Measurements from ENCODE around the gene GPBP1.
"Not testable (repeated sequence)": the region's sequence is repeated elsewhere in the genome, so short reads cannot be mapped to it uniquely, and the experiment has no call there.

Gene GPBP1

DNA sequence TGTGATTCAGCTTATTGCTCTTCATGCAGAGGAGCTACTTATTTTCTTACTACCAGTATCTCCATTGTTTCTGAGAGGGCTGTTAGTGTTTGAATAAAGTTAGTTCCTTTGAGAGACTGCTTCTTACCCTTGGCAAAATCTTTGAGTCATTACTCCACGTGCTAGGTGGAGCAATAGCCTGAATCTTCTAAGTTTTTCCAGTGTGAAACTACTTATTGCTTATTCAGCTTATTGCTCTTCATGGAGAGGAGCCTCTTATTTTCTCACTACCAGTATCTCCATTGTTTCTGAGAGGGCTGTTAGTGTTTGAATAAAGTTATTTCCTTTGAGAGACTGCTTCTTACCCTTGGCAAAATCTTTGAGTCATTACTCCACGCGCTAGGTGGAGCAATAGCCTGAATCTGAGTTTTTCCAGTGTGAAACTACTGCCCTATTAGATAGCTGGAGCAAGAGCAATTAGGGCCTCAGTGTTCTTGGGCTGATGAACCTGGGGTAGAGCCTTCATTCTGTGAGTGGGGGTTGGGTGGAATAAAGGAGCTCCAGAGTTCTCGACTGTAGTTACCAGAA is 41.9 kb downstream of the GPBP1 start:
- no peak for DNase-seq

DNA sequence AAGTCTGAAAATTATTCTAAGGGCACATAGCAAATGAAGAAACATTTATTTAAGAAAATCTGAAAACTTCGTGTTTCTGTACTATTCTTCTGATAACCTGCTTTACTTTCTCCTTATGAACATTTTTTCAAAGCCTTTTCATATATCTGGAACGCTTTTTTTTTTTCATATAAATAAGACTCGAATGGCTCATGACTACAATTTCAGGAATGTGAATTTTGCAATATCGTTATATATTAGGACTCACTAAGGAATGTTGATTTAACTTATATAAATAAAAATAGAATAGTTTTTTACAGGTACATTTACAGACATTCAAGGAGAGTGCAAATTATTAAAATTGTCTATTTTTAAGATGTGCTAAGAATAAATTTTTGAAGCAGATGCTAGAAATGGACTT is 42.9 kb downstream of the GPBP1 start:
- DNase-seq: no peak

DNA sequence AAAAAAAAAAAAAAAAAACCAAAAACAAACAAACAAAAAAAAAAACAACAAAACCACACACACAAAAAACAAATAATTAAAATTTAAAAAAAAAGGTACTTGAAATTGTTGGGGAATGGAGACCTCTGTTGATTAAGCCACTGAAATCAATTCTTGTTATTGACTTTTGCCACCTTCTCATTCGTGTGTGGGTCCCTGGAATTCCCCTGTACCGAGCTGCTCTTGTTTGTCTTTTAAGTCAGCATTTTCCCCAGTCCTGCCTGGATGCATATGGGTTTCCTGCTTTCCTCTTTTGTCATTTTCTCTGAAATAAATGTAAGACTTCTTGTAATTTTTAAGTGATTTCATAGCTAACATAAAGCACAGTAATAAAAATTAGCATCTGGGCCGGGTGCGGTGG is 45.5 kb downstream of the GPBP1 start:
- DNase-seq: no peak

DNA sequence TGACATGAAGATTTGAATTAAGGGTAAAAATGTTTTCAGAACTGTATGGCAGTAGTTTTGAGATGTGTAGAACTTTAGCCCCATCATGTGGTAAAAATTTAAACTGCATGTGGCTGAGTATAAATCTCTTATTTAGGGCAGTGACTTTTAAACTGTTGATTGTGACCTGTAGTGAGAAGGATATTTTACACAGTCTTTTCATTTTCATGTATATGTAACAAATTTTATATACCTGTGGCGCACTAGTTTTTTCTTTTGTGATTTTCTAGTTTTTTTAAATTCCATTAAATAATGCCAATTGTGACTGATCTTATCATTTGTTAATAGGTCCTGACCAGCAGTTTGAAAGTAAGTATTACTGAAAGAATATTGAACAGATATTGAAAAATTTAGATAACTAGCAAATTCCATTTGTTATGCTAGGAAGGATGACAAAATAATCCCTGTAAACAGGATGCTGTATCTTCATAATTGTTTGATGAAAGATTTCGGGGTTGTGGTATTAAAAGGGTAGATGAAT is 47.2 kb downstream of the GPBP1 start:
- DNase-seq: no peak

DNA sequence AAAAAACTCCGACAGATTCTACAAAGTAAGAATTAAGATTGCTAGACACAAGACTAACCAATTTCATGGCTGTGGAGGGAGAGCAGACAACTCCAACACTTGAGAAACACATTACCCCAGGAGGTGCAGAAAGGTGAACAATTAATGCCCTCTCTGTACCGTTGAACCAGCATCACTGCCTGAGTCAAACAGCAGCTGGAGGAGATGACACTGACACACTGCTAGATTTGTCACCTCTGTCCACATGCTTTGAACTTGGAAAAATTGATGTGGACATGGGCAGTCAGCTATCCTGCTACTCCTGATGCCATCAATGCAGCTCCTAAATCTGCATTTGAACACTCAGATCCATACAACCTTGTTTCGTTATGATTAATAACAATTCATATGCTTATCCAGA is 51.7 kb downstream of the GPBP1 start:
- DNase-seq: no peak

DNA sequence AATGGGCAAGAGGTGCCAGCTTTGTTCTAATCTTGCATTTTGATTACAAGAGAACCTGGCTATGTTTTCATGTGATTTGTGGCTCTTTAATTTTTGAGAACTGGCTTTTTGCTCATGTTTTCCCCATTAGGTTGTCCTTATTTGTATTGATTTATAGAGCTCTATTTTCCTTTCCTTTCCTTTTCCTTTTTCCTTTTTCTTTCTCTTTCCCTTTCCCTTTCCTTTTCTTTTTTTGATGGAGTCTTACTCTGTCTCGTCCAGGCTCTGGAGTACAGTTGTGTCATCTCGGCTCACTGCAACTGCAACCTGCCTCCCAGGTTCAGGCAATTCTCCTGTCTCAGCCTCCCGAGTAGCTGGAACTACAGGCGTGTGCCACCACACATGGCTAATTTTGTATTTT is 55.5 kb downstream of the GPBP1 start:
- no peak for DNase-seq

DNA sequence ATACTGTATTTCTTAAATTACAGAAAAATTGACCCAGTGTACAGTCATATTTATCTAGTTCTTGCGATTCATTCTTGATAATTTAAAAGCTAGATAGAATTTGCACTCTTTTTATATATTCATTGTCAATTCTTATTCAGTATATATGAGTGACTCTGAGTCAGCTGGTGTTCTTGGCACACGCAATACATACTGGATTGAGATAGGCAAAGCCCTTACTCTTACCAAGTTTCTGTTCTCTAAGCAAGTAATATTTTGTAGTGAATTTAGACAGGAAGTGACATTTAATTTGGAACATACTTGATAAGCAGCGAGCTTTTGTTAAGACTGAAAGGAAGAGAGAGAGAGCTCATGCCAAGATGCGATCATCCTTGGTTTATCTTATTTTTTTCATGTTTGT is 57.7 kb downstream of the GPBP1 start:
- no peak for DNase-seq

DNA sequence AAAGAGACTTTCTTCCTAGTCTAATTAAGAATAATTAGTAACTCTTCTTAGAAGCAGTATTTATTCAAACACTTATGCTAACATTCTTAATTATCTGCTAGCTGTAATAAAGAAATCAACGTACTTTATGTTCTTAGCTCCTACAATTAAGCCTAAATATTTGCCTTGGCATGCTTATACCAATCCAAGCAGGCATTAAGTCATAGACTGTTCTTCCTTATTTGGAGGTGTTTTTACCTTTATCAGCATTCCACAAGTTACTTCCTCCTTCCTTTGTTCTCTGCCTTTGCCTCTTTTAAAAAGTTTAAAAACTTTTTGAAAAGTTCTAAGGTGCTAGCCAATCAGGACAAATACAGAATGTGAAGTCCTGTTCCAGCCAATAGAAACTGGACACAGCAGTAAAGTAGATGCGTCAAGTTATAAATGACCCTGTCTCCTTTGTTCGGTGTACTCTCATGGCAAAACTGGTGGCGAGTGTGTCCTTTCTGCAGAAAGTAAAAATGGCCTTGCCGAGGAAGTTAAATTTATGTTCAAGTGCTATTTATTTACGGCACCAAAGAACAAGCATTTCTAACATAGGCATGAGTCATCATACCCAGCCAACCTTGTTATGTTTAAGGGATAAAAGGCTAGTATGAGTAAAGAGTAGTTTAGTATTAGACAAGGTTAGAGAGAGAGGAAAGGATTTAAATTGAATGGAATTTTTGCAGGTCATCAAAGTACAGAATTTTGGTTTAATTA is 58.6 kb downstream of the GPBP1 start:
- DNase-seq: no peak

DNA sequence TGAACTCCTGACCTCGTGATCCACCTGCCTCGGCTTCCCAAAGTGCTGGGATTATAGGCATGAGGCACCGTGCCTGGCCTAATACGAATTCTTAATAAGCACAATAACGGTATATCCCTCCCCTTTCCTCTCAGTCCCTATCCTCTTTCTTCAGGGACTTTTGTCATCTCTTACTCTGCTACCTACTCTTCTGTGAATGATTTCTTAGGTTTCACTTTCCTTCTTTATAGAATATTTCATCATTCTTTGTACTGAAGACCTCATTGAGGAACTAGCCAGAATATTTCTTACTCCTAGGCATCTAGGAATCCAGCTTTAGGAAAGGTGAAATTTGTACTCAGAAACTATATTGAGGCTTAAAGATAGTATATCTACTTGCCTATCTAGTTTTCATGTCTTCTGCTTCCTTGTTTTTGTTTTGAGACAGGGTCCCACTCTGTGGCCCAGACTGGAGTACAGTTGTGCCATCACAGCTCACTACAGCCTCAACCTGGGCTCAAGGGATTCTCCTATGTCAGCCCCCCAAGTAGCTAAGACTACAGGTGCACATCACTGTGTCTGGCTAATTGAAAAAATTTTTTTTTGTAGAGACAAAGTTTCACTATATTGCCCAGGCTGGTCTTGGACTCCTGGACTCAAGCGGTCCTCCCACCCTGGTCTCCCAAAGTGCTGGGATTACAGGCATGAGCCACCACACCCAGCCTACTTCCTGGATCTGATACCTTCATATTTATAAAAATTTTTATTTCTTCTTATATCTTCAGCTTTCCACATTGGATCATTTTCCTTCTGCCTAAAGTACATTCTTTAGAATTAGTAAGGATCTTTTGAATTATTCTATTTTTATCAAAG is 69.7 kb downstream of the GPBP1 start:
- no peak for DNase-seq

DNA sequence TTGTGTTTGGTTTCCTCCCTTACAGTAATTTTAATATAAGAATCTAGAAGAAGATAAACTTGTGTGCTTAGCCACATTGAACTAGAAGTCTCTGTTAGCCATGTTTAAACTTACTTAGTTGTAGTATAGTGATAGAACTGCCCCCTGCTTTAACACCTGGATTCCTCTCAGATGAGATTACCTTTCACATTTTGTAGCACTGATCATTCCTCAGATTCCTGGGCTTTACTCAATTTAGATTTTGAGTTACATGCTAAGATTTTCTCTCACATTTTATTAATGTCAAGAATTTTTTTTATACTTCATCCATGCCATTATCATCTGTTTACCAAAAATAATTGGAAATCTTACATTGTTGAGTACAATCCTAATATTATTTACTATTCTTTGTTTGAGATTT is 70.5 kb downstream of the GPBP1 start:
- no peak for DNase-seq

DNA sequence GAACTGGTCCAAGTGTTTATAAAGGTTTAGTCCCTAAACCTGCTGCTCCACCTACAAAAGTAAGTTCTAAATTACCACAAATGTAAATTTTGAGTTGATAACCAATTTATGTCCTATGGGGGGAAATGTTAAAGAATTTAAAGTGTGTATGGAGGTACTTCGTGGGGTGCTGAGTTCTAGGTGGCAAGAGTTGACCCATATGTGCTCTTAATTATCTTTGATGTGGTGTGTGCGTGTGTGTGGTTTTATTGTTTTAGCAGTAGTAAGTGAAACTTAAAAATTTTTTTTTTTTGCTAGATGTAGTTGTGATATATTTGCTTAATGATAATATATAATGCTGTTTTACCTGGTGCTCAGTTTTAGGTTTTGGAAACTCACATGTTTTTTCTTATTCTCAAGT is 72.6 kb downstream of the GPBP1 start:
- no peak for DNase-seq

DNA sequence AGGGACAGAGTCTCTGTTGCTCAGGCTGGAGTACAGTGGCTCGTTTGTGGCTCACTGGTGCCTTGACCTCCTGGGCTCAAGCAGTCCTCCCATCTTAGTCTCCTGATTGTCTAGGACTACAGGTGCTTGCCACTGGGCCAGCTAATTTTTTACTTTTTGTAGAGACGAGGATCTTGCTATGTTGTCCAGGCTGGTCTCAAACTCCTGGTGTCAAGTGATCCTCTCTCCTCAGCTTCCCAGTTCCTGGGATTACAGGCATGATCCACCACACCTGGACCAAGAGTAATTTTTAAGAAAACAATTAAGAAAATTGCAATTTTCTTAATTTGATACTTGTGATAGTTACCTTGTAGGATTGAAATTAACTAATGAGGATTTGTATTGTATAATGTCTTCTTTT is 73.9 kb downstream of the GPBP1 start:
- no peak for DNase-seq

DNA sequence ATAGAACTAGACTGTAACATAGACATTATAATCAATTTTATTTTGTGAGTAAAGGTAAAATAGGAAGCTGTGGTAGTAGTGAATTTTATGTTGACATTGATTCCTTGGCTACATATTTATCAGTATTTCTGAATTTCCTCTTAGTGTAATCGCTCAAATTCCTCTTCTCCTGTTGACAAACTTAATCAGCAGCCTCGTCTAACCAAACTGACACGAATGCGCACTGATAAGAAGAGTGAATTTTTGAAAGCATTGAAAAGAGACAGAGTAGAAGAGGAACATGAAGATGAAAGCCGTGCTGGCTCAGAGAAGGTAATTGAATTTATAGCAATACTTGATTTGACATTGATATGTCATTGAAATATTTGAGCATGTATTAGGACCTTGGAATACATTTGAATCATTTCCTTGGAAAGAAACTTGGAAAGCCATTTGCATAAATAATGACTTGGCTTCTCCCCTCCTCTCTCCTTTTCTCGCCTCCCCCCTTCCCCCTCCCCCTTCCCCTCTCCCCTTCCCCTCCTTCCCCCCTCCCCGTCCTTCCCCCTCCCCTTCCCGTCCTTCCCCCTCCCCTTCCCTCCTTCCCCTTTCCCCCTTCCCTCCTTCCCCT is 75.5 kb downstream of the GPBP1 start:
- DNase-seq: no peak

DNA sequence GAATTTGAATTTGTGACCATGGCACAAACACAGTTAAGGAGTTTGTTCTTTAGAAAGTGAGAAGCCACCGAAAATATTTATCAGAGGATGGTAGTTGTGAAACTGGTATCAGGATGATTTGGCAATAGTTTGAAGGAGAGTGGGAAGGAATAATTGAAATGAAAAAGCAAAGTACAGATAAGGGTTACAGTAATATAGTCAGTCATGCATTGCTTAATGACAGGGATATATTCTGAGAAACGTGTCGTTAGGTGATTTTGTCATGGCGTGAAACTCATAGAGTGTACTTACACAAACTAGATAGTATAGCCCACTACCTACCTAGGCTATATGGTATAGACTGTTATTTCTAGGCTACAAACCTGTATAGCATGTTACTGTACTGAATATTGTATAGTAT is 84.2 kb downstream of the GPBP1 start:
- DNase-seq: no peak

DNA sequence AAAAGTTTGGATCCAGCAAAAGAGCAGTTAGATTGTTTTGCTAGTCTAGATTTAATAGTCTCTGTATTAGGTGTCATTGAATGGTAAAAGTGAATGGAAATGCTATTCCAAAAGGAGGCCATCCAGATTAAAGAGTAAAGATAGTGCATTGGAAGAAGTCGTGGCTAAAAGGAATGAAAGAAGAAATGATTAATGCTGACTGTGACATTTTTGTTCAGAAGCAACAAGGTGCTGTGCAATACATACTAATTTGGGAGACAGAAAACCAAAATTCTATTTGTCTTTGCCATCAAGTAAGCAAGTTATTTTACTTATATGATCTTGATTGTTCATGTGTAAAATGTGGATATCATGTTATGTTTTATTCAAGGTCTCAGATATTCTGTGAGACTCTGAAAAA is 85.1 kb downstream of the GPBP1 start:
- DNase-seq: no peak

DNA sequence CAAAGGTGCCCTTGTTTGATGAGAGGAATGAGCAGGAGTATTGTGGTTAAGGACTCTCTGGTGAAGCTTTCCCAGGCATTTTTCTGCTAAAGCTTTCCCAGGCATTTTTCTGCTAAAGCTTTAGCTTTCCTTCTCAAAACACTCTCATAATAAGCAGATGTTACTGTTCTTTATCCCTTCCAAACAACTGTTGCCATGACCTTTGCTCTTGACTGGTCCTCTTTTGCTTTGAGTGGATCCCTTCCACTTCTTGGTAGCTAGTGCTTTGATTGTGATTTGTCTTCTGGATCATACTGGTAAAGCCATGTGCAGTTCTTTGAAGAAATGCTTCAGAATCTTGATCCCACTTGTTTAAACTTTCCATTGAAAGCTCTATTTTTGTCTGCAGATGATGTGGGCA is 85.8 kb downstream of the GPBP1 start:
- DNase-seq: no peak

DNA sequence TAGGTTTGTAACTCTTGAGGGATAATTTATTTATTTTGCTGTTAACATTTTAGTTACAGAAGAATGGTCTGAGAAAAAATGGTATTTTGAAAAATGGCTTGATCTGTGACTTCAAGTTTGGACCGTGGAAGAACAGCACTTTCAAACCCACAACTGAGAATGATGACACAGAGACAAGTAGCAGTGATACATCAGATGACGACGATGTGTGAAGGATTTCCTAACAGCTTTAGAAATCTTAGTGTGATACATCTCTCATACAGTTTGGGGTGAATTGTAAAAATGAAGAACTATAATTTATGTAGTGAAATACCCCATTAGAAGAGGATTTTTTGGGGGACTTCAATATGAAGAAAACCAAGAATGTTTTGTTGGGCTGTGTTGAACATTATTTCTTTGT is 88.7 kb downstream of the GPBP1 start:
- DNase-seq: no peak

DNA sequence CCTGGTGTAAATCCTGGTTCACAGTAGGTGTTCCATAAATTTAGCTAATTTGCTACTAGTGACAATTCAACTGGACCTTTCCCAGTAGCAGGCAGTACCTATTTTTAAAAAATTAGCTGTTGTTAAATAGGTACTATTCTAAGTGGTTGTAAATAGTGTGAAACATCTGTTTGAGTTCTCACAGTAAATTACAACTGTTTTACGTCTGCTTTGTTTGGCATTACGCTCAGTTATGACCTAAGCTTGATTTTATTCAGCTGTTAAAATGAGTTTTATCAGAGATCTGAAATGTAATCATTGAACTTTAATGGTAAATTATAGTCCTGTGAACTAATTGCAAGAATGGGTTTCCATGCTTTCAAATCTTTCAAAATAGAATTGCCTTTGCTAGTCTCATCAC is 93.9 kb downstream of the GPBP1 start:
- DNase-seq: no peak

DNA sequence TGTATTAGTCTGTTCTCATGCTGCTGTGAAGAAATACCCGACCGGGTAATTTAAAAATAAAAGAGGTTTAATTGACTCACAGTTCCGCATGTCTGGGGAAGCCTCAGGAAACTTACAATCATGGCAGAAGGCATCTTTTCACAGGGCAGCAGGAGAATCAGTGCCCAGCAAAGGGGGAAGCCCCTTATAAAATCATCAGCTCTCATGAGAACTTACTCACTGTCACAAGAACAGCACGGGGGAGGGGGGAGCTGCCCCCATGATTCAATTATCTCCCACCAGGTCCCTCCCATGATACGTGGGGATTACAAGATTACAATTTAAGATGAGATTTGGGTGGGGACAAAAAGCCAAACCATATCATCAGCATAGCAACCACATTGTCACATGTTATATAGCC is 102.5 kb downstream of the GPBP1 start:
- DNase-seq: no peak

DNA sequence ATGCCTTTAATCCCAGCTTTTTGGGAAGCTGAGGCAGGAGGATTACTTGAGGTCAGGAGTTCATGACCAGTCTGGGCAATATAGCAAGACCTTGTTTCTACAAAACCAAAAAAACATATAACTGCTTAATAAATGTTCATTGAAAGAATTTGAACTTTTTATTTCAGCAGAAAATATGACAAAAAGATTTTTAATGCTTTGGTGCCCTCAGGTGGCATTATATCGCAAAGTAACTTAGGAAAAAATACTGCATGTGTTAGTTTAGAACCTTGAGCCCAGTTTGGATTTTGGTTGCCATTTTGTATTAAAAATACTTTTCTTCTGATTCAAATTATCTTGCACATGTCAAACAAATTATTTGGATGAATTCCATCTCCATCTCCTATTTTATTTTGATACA is 103.2 kb downstream of the GPBP1 start:
- DNase-seq: no peak

DNA sequence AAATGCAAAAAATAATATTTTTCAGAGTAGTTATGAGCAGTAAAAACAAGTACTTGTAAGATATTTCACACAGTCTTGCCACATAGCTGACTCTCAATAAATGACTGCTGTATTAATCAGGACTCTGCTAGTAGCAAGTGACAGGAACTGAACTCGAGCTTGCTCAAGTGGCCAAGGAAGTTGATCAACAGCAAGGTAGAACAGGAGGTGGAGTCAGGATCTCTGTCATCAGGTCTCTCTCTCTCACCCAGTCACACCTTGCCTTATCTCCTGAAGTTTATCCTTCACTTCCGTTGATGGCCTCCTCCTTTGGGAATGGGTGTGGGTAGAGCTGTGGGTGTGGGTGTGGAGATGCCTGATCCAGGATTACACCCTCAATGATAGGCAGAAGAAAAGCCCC is 107.0 kb downstream of the GPBP1 start:
- no peak for DNase-seq

DNA sequence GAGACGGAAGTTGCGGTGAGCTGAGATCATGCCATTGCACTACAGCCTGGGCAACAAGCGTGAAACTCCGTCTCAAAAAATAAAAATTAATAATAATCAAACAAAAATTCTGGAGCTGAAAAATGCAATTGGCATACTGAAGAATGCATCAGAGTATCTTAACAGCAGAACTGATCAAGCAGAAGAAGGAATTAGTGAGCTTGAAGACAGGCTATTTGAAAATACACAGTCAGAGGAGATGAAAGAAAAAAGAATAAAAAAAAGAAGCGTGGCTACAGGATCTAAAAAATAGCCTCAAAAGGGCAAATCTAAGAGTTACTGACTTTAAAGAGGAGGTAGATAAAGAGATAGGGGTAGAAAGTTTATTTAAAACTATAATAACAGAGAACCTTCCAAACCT is 111.2 kb downstream of the GPBP1 start:
- not testable (repeated sequence) for DNase-seq

DNA sequence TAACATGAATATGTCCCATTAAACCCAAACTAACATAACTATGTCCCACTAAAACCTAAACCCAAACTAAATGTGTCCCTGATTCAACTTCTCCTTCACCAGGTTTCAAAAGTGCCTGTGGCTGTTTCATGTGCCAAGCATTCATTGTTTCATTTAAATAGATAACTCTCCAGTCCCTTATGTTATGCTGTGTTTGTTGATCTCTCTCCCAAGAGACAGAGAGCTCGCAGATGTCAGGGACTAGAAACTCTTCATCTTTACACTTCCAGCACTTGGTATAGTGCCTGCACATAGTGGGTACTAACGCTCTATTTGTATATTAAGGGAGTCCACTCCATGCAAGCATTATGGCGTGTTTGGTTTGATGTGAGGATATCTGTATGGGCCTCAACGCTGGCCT is 118.0 kb downstream of the GPBP1 start:
- DNase-seq: no peak

DNA sequence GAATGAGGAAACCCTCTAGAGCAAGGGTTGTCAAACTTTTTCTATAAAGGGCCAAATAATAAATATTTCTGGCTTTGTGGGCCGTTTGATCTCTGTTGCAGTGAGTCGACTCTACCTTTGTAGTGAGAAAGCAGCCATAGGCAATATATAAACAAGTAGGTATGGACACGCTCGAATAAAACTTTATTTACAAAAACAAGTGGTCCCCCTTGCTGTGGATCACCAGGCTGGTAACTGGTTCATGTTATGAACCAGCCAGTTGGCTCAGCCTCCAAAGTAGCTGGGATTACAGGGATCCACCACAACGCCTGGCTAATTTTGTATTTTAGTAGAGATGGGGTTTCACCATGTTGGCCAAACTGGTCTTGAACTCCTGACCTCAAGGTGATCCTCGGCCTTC is 118.5 kb downstream of the GPBP1 start:
- no peak for DNase-seq

Measured in activated CD4-positive, CD25-positive, alpha-beta regulatory T cell treated with anti-CD3 and anti-CD28 coated beads, Interleukin-2, amount 50 U/mL, for 72 hours (primary cell).